Activated CD8-positive, alpha-beta memory T cell treated with anti-CD3 and anti-CD28 coated beads for 48 hours (primary cell): ENCODE data around the gene GMDS.

Source experiments
- DNase-seq, 3 experiments: peaks; one replicate each; pipeline ENCODE4 v3.0.0-alpha.2; 2020; ENCODE audit warnings: low read depth in 2 of 3, low spot score in 2 of 3

GMDS gene

DNA sequence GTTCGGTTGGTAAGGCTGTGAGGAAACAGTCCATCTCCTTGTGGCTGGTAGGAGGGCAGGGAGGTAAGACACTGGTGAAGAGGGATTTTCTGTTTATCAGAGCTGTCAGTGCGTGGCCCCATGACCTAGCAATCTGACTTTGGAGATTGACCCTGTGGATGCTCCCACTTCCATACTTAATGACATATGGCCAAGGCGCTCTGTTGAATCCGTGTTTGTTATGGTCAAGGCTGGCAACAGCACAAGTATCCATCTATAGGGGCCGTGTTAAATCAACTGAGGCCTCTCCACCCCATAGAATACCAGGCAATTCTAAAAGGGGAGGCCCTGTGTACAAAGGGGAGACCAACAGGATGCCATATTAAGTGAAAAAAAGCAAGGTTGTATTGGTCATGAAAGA lies 661.3 kb downstream of the GMDS start:
- no peak for DNase-seq

- DNase-seq: no peak
These were observed 664.0 kb downstream of the GMDS start for GRCh38 chr6:1581120-1581991.

DNA sequence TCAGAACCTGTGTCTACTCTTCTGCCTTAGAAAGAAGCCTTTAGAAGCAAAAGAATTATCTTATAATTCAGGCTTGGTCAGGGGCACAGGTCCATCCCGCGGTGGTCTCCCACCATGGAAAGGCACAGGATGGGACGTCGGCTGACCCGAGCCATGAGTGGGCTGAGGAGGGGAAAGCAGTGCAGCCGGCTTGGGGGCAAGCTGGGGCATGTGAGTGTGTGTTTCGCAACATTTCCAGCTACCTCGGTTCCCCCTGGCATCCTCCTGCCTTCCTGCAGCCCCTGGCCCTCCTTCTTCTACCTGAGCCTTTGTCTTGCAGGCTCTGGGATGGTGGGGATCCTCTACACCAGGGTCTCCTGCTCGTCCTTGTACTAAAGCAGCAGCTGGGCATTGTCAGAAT lies 664.8 kb downstream of the GMDS start:
- no peak for DNase-seq

DNA sequence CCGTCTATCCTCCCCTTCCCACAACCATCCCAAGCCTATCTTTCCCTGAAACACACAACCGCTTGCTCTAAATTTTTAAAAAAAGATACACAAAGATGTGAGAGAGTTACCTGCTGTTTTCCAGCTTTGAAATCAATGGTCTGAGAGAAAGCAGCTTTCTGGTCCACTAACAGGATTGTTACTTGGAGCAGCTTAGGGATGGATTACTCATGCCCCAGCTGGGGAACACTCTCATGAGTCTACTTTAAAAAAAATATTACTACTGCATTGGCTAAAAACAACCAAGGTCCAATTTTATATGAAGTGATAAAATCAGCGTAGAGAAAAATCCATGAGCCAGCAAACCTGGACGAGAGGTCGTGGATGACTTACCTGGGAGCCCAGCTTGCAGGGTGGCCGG lies 665.3 kb downstream of the GMDS start:
- no peak for DNase-seq

DNA sequence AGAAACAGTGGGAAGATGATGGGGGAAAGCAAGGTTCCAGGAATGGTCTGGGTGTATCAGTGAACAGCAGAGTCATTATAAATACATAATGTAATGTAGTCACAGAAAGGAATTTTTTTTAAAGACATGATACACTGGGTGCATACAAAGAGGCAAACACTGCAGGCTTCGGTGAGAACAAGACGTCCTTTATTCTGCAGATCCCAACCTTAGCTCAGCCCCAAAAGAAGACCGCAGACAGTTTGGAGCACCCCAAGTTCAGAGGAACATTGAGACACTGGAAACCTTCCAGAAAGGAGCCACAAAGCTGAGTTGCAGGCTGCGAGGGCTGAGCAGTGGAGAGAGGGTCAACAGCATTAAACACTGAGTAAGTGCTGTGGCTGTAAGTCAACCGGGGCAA lies 666.3 kb downstream of the GMDS start:
- DNase-seq: no peak

- DNase-seq: no peak
These were observed 667.3 kb downstream of the GMDS start for GRCh38 chr6:1577896-1578745.

DNA sequence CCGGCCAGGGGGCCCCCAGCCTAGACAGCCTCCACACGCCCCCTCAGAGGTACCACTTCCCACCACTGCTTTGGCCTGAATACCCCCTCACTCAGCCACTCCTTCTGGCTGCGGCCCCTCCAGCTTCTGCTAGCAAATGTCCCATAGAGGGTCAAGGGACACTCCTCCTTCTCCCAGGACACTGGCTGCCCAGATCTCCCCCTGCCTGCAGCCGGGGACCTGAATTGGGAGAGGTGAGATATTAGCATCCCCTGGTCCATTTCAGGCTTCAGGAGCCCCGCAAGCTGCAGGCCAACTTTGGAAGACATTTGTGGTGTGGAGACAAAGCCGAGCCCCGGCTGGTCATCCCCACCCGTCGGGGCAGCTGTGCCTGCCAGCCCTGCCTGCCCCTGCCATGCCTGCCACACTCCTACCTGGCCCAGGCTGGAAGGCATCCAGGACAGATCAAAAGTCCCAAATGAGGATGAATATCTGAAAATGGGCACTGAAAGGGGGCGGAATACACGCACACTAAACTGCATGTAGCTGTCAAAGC lies 668.2 kb downstream of the GMDS start:
- DNase-seq: no peak

DNA sequence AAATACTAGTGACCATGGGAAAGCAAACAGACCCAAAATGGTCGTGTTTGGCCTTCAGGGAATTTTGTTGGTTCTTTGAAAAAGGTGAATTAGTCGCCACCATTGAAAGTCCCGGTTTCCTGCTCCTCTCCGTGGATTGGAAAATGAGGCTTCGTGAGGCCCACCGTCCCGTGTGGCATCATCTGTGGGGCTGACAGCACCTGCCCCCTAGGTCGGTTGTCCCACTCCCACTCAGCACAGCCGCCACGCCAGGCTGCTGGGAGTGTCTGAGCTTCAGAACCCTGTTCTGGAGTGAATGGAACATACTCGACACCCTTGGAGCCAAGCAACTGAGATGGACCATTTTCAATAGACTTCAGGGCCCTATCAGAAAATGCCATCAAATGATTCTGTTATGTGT lies 668.7 kb downstream of the GMDS start:
- no peak for DNase-seq

- no peak for DNase-seq
These were observed 669.2 kb downstream of the GMDS start for GRCh38 chr6:1576166-1576565.

DNA sequence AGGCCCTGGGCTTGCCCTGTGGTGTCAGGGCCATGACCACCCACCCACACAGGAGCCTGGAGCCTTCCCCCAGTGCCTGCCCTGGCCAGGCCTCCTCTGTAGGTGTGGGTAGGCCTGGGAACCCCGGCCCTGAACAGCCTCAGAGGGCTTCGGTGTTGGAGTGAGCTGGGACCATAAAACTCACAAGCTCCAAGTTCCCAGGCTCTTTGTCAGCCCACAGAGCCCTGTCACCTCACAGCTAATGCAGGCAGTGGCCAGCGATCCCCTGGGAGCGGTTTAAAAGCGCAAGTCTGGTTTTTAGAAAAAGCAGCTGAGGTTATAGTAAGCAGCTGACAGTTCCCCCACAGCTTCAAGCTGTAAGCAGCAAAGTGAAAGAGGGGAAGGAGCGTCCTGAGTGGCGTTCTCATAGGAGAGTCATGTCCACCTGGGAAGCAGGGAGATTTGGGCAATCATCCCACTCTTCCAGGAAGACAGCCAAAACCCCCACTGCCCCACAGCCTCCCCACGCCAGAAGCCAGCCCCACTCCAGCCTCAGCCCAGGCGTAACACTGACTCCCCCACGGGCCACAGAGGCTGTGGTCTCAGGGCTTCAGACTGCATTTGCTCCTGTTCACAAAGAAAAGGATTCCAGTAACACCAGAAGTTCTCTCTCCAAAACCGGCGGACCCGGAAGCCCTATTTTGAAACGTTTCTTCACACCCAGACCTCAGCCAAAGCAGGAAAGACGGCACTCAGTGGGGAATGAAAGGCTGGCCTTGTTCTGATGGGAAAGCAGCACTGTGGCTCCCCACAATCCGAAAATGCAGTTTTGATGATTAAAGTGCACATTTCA lies 670.0 kb downstream of the GMDS start:
- no peak for DNase-seq

- DNase-seq: no peak
These were observed 670.6 kb downstream of the GMDS start for GRCh38 chr6:1574890-1575209.

GRCh38 chr6:1574083-1574761 lies 671.2 kb downstream of the GMDS start:
- no peak for DNase-seq
